H1 (cell line): ENCODE measurements around the gene IFI30. TPM values are rescaled to one million over a fixed set of nuclear protein-coding genes. Genes with fewer than 3 reads are reported as not detected.
A peak's percentile ranks its signal among the peaks of the same experiment; 100 is the strongest.

Experiments
- CHD7 ChIP-seq: fragments of 300-600 bp; sonication (generic); IDR thresholded peaks from 2 replicates; pipeline ENCODE4 v1.7.1; 2012; ENCODE audit warnings: low read length, moderate library complexity, mild to moderate bottlenecking, inconsistent platforms; ENCODE audit not compliant: insufficient replicate concordance
- EZH2 ChIP-seq: fragments of 200-600 bp; sonication (generic); IDR thresholded peaks from 2 replicates; pipeline ENCODE4 v1.7.1; 2012; ENCODE audit warnings: low read depth, mild to moderate bottlenecking, moderate library complexity, low read length, inconsistent platforms; ENCODE audit not compliant: severe bottlenecking
- SRF ChIP-seq: IDR thresholded peaks from 2 replicates; pipeline ENCODE4 v1.6.1; 2011; ENCODE audit warnings: mild to moderate bottlenecking, low read depth, low read length, moderate library complexity
- polyA plus RNA-seq, 7 experiments: library from polyadenylated mRNA; depleted of rRNA in 3 of 7; stranded (reverse) in 5 of 7; unstranded in 2 of 7; fragments of >200 nt in 5 of 7; fragments of 200-250 nt in 2 of 7; gene quantifications; 1 replicate in 5 of 7; 2 replicates in 1 of 7; 4 replicates in 1 of 7; pipeline versions ENCODE4 v1.2.1 to v1.2.3, GENCODE V29; 2011 to 2013; ENCODE audit warnings: missing spikeins in 2 of 7, mixed read lengths in 2 of 7
- total RNA-seq: library from RNA; stranded (reverse); fragmentation: NEBNext Ultra II Directional; extraction: Animal tissue kit (Norgen Biotek cat#: 25700); gene quantifications from 2 replicates; pipeline ENCODE4 v1.2.1, GENCODE V29; 2021

Gene IFI30
- total and polyA plus RNA-seq, 2 of the 8 experiments (the other 6 are each of a cell fraction or from before 2014, with no cell fraction given) = 28.9 to 62.4 TPM

DNA sequence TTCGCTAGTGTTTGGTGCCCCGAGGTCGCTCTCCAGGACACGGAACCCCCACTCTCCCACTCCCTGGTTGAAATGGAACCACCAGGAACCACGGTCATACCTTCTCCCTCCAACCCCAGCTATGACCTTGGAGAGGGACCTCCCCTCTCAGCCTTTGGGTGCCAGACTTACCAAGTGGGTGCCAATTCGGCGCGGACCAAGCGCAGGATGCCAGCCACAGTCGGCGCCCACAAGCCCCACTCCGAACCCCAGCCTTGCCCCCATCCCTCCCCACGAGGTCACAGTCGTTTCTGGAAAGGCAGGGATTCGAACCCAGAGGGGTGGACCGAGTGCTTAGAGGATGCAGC lies 51.7 kb downstream of the IFI30 start (continued):
- no peak for TF ChIP-seq CHD7
- no peak for TF ChIP-seq SRF
- TF ChIP-seq EZH2 = peak; percentile 72
- TF ChIP-seq, all 59 proteins: peak for 3
